ENCODE data around the gene SPEM2.

DNA sequence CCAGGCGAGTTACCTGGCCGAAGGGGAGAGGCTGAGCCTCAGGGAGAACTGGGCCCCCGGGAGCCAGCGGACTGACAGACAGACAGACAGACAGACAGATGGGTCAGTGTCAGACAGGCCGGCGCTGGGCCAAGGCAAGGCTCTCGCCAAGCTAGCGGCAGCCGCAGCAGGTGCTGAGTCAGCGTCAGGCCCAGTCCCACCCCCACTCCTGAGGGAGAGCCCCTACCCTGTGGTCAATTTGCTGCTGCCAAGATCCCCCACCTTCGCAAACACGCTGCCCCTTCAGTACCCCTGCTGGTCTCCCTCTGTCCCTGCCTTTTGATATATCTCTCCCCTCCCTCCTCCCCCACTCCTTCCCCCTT lies 15.4 kb downstream of the SPEM2 start:
- TF ChIP-seq, protein P1, sequence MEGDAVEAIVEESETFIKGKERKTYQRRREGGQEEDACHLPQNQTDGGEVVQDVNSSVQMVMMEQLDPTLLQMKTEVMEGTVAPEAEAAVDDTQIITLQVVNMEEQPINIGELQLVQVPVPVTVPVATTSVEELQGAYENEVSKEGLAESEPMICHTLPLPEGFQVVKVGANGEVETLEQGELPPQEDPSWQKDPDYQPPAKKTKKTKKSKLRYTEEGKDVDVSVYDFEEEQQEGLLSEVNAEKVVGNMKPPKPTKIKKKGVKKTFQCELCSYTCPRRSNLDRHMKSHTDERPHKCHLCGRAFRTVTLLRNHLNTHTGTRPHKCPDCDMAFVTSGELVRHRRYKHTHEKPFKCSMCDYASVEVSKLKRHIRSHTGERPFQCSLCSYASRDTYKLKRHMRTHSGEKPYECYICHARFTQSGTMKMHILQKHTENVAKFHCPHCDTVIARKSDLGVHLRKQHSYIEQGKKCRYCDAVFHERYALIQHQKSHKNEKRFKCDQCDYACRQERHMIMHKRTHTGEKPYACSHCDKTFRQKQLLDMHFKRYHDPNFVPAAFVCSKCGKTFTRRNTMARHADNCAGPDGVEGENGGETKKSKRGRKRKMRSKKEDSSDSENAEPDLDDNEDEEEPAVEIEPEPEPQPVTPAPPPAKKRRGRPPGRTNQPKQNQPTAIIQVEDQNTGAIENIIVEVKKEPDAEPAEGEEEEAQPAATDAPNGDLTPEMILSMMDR (IDR thresholded peaks at IDR 0.05), result no peak
- TF ChIP-seq POLR2AphosphoS5 (IDR thresholded peaks at IDR 0.05) (no peak), POLR2A (IDR thresholded peaks at IDR 0.05) (no peak)

All from prostate gland (tissue), 2 donors.